Measurements from ENCODE around the gene RSAD1. TPM values are rescaled to one million over a fixed set of nuclear protein-coding genes. Genes with fewer than 3 reads are reported as not detected.

Gene RSAD1
- total RNA-seq, 1 donor from 2014 or later = 42.4 TPM

GRCh38 chr17:50498021-50498874 is 19.6 kb downstream of the RSAD1 start:
- H3K27me3 Mint-ChIP-seq (ENCODE audit: low read depth) = peaks cover 2% of the 10 kb centered on the region
- DNase-seq (ENCODE audit: low read depth, low spot score) = no peak

GRCh38 chr17:50499270-50499669 is 20.6 kb downstream of the RSAD1 start:
- peaks cover 6% of the 10 kb centered on the region for H3K4me1 Mint-ChIP-seq
- no peak overlapping the region for H3K27ac Mint-ChIP-seq (ENCODE audit: unreplicated experiment)
- no peaks in the 10 kb centered on the region for H3K9me3 Mint-ChIP-seq
- H3K27me3 Mint-ChIP-seq (ENCODE audit: low read depth) = peaks cover 3% of the 10 kb centered on the region
- no peak for DNase-seq (ENCODE audit: low read depth, low spot score)
- no peak overlapping the region for H3K4me3 Mint-ChIP-seq
- TF ChIP-seq CTCF (conservative IDR thresholded peaks at IDR 0.05) = no peak
- no peaks in the 10 kb centered on the region for H3K36me3 Mint-ChIP-seq (ENCODE audit: low read depth)

More at GRCh38 chr17:50498021-50498874, 19.6 kb downstream of the RSAD1 start:
- no peaks in the 10 kb centered on the region for H3K4me1 Mint-ChIP-seq
- TF ChIP-seq CTCF (conservative IDR thresholded peaks at IDR 0.05) = no peak
- H3K9me3 Mint-ChIP-seq = no peaks in the 10 kb centered on the region
- no peaks in the 10 kb centered on the region for H3K36me3 Mint-ChIP-seq (ENCODE audit: low read depth)
- no peak overlapping the region for H3K4me3 Mint-ChIP-seq
- no peak overlapping the region for H3K27ac Mint-ChIP-seq (ENCODE audit: unreplicated experiment)

GRCh38 chr17:50499721-50500120 is 21.1 kb downstream of the RSAD1 start:
- TF ChIP-seq CTCF (conservative IDR thresholded peaks at IDR 0.05) = no peak

GRCh38 chr17:50501054-50501453 is 22.4 kb downstream of the RSAD1 start:
- TF ChIP-seq CTCF (conservative IDR thresholded peaks at IDR 0.05) = peak; percentile 62
- H3K27ac Mint-ChIP-seq (ENCODE audit: unreplicated experiment) = no peak overlapping the region
- H3K4me1 Mint-ChIP-seq = peaks cover 6% of the 10 kb centered on the region
- H3K4me3 Mint-ChIP-seq = no peak overlapping the region
- H3K36me3 Mint-ChIP-seq (ENCODE audit: low read depth) = no peaks in the 10 kb centered on the region
- no peaks in the 10 kb centered on the region for H3K9me3 Mint-ChIP-seq
- H3K27me3 Mint-ChIP-seq (ENCODE audit: low read depth) = peaks cover 3% of the 10 kb centered on the region
- DNase-seq (ENCODE audit: low read depth, low spot score) = peak; percentile 50

More at GRCh38 chr17:50499721-50500120, 21.1 kb downstream of the RSAD1 start:
- H3K36me3 Mint-ChIP-seq (ENCODE audit: low read depth) = no peaks in the 10 kb centered on the region
- H3K27me3 Mint-ChIP-seq (ENCODE audit: low read depth) = peaks cover 3% of the 10 kb centered on the region
- no peak overlapping the region for H3K27ac Mint-ChIP-seq (ENCODE audit: unreplicated experiment)
- H3K4me3 Mint-ChIP-seq = no peak overlapping the region
- no peak for DNase-seq (ENCODE audit: low read depth, low spot score)
- H3K4me1 Mint-ChIP-seq = peaks cover 6% of the 10 kb centered on the region
- H3K9me3 Mint-ChIP-seq = no peaks in the 10 kb centered on the region

- H3K9me3 Mint-ChIP-seq = no peaks in the 10 kb centered on the region
- H3K4me1 Mint-ChIP-seq = peaks cover 6% of the 10 kb centered on the region
- no peak overlapping the region for H3K27ac Mint-ChIP-seq (ENCODE audit: unreplicated experiment)
- no peak overlapping the region for H3K4me3 Mint-ChIP-seq
- H3K36me3 Mint-ChIP-seq (ENCODE audit: low read depth) = no peaks in the 10 kb centered on the region
- peaks cover 3% of the 10 kb centered on the region for H3K27me3 Mint-ChIP-seq (ENCODE audit: low read depth)
- TF ChIP-seq CTCF (conservative IDR thresholded peaks at IDR 0.05) = no peak
- no peak for DNase-seq (ENCODE audit: low read depth, low spot score)
Measured at GRCh38 chr17:50502301-50502990, 23.8 kb downstream of the RSAD1 start.

All from neural crest cell (in vitro differentiated cells).